Left renal pelvis (tissue), 4 donors: Measurements from ENCODE around the gene SETD6. TPM values are rescaled to one million over a fixed set of nuclear protein-coding genes. Genes with fewer than 3 reads are reported as not detected.
"Not testable (repeated sequence)": the region's sequence is repeated elsewhere in the genome, so short reads cannot be mapped to it uniquely, and the experiment has no call there.

ENCODE experiments used
- DNase-seq, 4 donors: peaks; one replicate each; pipeline ENCODE4 v3.0.0-alpha.2; 2013; ENCODE audit warnings: low read depth in 4 of 4, low spot score in 3 of 4
- polyA plus RNA-seq, 4 donors: library from polyadenylated mRNA; unstranded; fragments of 120-200 nt; gene quantifications; one replicate each; pipeline ENCODE4 v1.2.1, GENCODE V29; 2013; ENCODE audit not compliant: insufficient read length in 4 of 4

SETD6 gene
- polyA plus RNA-seq, 4 donors: 18.6 to 47.2 (median 32.2) TPM

DNA sequence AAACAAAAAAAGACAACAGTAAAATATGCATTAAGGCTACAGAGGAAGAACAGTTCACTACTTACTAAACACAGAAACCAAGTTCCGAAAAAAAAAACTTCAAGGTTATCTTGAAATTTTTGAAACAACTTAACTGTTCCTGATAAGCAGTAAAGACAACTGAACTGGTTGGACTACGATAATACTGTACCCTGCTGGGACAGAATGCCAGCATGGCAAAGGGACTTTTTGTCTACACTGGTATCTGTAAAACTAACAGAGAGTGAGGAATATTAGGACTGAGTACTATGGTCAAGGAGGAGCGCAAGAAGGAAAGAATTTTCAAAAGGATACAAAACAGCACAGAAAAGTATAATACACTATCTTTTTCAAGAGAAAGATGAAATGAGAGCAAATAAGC is 19.8 kb downstream of the SETD6 start:
- DNase-seq: no peak

DNA sequence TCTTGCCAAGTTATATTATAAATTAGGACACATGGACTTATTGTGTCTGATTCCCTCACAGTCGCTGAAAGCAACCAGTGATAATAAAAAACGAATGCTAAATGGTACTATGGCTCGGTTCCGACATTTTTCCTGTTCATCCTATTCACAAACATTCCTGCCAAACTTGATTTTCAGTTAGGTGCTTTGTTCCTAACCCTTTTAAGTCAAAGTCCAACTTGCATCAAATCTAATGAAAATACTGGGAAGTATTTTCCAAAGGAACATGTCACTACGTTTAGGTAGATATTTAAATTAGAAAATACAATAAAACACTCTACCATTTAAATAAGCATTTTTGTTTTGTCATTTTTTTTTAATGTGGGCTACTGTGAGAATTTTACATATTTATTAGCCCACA is 21.0 kb downstream of the SETD6 start:
- no peak for DNase-seq

DNA sequence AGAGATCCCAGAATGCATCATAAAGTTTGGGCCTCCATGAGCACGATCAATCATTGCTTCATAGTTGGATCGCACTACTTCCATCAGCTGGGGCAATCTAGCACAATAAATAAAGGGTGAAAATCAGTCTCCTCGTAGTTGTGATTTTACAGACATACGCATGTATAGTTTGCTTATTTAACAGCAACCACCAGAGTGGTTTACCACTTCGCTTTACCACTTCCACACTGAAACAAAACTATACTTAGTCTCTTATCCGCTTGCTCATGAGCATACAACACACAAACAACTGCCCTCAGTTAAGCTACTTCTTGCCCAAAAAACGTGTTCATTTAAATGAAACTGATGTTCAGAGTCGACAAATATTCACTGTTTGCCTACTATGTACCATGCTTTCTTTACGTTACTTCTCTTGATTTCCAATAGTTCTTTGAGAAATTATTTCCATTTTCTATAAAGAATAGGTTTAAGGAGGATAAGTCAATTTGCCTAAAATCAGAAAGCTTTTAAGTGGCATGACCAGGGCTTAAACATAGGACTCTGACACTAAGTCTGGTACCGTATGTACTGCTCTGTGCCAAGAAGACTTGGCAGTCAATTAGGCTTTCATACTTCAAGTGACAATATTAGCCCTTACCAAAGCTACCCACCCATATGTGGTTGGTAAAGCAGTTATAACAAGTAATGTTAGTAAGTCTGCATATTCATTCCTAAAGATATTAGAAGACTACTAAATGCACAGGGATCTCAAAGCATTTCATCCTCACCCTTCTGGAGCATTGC is 22.0 kb downstream of the SETD6 start:
- no peak for DNase-seq

DNA sequence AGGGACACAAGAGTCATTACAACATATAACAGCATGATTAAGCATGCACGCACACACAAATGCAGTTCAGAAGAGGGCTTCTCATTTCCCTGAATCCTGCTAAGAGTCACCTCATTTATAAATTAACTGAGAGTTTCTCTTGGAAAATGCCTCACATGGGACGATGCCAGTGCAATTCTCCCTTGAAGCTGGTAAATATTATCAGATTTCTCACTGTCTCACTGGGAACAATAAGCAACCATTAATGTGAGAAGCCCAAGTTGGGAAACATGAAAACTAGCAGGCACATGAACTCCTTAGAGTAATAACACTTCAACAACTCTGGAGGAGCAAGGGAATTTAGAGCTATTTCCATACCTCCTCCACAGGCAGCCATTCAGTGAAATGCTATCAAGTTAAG is 26.4 kb downstream of the SETD6 start:
- no peak for DNase-seq

DNA sequence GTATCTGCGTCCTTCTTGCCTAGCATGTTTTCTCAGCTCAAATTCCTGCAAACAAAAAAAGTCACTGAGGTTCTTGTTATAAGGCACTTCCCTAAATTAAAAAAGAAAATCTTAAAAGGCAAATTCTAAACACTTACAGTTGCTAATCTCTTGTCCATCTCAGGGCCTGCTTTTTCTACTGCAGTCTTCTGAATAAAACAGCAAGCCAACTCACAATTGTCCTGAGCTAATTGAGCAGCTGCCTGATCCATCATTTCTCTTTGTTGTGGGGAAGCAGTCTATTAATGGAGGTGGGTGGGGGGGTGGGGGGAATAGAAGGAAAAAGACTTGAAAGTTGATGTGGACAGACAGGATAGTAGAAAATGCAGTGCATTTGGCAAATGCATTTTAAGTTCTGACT is 27.0 kb downstream of the SETD6 start:
- no peak for DNase-seq

DNA sequence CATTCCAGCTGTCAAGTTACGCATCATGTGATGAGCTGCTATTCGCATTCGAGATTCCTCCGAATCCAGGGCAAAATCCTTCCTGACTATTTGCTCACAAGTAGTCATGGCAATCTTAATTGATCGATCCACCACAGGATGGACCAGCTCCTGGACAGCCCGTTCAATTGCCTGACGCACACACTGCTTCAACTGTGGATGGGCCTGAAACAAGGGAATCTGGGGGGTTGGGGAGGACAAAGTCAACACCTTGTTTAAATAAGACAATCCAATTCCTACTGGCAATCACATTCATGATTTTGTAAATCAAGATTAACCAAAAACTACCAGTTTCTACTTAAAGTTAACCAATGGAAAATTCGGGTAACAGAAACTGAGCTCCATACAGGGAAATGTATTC is 28.4 kb downstream of the SETD6 start:
- no peak for DNase-seq

DNA sequence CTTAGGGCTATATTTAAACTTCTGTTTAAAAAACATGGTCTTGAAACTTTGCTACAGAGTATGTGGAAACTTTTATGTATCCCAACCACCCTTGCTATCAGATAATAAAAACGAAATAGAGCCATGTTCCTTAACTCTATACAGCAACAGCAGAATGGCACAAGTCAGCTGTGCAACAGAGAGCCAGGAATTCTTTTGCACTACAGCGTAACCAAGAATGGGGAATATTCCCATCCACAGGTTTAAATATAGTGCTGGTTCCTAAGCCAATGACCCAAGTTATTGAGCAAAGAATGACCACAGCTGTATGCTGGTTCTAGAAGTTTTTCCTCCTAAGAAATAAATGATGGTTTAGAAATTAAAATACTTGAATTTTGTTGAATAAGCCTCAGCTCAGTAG is 33.1 kb downstream of the SETD6 start:
- DNase-seq: no peak

DNA sequence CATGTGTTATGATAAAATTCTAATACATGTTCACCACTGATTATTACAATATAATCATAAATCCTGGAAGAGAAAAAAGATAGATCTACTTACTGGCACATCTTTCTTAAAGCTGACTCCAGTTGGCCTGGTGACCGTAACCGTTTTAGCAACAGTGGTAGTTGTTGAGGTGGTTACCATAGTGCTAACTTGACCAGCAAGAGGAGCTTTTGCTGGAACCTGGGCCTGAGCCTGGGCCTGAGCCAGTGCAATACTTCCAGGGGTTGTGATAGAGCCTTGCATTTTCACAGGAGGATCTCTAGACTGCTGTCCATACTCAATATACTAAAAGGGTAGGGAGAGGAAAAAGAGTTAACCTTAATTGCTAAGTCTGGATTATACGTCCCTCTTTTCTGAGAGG is 36.2 kb downstream of the SETD6 start:
- no peak for DNase-seq

DNA sequence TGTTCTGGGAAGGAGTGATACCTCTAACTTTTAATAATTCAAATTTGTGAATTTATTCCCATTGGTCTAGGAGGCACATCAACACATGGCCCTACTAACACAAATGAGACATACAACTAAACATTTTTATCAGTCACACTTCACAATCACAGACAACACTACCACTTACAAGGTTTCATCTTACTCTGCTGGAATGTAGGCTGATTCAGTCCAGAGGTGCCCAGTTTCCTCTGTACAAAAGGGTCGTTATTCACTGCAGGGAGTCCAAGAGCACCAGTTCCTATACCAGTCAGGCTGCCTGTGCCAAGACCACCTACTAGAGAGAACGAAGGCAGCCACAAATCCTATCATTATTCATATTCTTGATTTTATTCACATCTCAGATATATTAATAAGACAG is 41.4 kb downstream of the SETD6 start:
- no peak for DNase-seq

DNA sequence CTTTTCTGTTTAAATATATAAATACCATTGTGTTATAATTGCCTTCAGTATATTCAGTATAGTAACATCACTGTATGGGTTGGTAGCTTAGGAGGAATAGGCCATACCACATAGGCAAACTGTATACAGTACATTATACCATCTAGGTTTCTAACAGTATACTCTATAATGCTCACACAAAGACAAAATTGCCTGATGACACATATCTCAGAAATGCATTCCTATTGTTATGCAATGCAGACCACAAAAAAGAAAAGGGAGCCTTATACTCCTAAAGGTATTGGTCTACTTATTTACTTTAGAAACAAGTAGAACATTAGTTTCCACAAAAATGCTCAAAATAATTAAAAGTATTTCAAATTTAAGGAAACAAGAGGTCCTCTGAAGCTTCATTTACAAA is 47.9 kb downstream of the SETD6 start:
- no peak for DNase-seq

DNA sequence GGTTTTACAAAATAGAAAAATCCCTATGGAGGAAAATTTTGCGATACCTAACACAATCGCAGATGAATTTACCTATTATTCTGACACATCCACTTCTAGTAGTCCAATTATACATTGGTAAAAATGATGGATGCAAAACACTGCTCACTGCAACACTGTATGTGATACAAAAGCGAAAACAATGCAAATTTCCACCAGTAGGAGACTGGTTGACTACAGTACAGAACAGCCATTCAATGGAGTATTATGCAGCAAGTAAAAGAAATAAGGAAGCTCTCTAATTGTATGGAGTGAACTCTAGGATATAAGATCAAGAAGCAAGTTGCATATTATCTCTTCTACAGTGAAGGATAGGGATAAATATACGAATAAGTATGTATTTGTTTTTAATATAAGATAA is 48.5 kb downstream of the SETD6 start:
- no peak for DNase-seq

DNA sequence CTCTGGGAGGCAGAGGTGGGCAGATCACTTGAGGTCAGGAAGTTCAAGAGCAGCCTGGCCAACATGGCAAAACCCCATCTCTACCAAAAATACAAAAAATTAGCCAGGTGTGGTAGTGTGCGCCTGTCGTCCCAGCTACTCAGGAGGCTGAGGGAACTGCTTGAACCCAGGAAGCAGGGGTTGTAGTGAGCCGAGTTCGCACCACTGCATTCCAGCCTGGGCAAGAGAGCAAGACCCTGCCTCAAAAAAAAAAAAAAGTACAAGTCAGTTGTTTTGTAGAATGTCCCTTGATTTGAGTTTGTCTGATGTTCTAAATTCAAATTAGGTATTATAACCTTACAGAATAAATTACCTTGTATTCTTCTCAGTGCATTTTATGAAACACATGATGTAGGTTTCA is 50.4 kb downstream of the SETD6 start:
- not testable (repeated sequence) for DNase-seq

Other genes with a start within 250 kb of the SETD6 start
- gene PRSS54, start 220.5 kb upstream of the SETD6 start, polyA plus RNA-seq: under 1 TPM in 1 of 4 donors, not detected in 3; 0.12 TPM
- 10 to 100 TPM; 11.0 to 13.2 (median 12.4) TPM for gene GINS3, start 123.0 kb upstream of the SETD6 start, polyA plus RNA-seq
- gene NDRG4, start 15.4 kb upstream of the SETD6 start, polyA plus RNA-seq: 1 to 10 TPM; 5.1 to 9.9 (median 9.5) TPM
- 100 to 1,000 TPM; 124 to 195 (median 174) TPM for gene CNOT1, start 114.3 kb downstream of the SETD6 start, polyA plus RNA-seq
- 10 to 100 TPM; 11.6 to 20.9 (median 14.4) TPM for gene SLC38A7, start 169.3 kb downstream of the SETD6 start, polyA plus RNA-seq
- 100 to 1,000 TPM in 2 of 4 donors, 10 to 100 TPM in 2; 48.4 to 108 (median 100) TPM for gene GOT2, start 218.8 kb downstream of the SETD6 start, polyA plus RNA-seq